ENCODE measurements around the gene PLEKHB2. TPM values are rescaled to one million over a fixed set of nuclear protein-coding genes. Genes with fewer than 3 reads are reported as not detected.
A peak's percentile ranks its signal among the peaks of the same experiment; 100 is the strongest.

Gene PLEKHB2
- total and polyA plus RNA-seq, 9 of the 15 experiments (the other 6 are each of a cell fraction or from before 2014, with no cell fraction given) = 41.3 to 71.5 (median 50.2) TPM

GRCh38 chr2:131104487-131105155, 515 bp upstream of the PLEKHB2 start (continued):
- no peak for TF ChIP-seq PTBP1 (IDR thresholded peaks at IDR 0.05; ENCODE audit: low read depth, low read length)
- TF ChIP-seq CLOCK (CRISPR knock-in tag; IDR thresholded peaks at IDR 0.05; ENCODE audit: borderline replicate concordance) = no peak
- TF ChIP-seq, protein P1, sequence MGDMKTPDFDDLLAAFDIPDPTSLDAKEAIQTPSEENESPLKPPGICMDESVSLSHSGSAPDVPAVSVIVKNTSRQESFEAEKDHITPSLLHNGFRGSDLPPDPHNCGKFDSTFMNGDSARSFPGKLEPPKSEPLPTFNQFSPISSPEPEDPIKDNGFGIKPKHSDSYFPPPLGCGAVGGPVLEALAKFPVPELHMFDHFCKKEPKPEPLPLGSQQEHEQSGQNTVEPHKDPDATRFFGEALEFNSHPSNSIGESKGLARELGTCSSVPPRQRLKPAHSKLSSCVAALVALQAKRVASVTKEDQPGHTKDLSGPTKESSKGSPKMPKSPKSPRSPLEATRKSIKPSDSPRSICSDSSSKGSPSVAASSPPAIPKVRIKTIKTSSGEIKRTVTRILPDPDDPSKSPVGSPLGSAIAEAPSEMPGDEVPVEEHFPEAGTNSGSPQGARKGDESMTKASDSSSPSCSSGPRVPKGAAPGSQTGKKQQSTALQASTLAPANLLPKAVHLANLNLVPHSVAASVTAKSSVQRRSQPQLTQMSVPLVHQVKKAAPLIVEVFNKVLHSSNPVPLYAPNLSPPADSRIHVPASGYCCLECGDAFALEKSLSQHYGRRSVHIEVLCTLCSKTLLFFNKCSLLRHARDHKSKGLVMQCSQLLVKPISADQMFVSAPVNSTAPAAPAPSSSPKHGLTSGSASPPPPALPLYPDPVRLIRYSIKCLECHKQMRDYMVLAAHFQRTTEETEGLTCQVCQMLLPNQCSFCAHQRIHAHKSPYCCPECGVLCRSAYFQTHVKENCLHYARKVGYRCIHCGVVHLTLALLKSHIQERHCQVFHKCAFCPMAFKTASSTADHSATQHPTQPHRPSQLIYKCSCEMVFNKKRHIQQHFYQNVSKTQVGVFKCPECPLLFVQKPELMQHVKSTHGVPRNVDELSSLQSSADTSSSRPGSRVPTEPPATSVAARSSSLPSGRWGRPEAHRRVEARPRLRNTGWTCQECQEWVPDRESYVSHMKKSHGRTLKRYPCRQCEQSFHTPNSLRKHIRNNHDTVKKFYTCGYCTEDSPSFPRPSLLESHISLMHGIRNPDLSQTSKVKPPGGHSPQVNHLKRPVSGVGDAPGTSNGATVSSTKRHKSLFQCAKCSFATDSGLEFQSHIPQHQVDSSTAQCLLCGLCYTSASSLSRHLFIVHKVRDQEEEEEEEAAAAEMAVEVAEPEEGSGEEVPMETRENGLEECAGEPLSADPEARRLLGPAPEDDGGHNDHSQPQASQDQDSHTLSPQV (IDR thresholded peaks at IDR 0.05) = peak; percentile 49; the same call in 1 of the 2 replicates
- TF ChIP-seq PHB2 (IDR thresholded peaks at IDR 0.05; ENCODE audit: low read depth) = no peak
- TF ChIP-seq HDAC6 (IDR thresholded peaks at IDR 0.05; ENCODE audit: low read depth, low read length) = no peak
- no peak for TF ChIP-seq KAT2B (IDR thresholded peaks at IDR 0.05; ENCODE audit: low read depth, low read length)
- TF ChIP-seq ZNF639 (CRISPR knock-in tag; conservative IDR thresholded peaks at IDR 0.05 in 1 of 2, IDR thresholded peaks at IDR 0.05 in 1 of 2) = no peak
- no peak for TF ChIP-seq ZNF551 (CRISPR knock-in tag; IDR thresholded peaks at IDR 0.05)
- TF ChIP-seq ZC3H8 (IDR thresholded peaks at IDR 0.05) = no peak
- TF ChIP-seq ATF4 (CRISPR knock-in tag; IDR thresholded peaks at IDR 0.05) = no peak
- TF ChIP-seq, protein P2, sequence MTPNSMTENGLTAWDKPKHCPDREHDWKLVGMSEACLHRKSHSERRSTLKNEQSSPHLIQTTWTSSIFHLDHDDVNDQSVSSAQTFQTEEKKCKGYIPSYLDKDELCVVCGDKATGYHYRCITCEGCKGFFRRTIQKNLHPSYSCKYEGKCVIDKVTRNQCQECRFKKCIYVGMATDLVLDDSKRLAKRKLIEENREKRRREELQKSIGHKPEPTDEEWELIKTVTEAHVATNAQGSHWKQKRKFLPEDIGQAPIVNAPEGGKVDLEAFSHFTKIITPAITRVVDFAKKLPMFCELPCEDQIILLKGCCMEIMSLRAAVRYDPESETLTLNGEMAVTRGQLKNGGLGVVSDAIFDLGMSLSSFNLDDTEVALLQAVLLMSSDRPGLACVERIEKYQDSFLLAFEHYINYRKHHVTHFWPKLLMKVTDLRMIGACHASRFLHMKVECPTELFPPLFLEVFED (CRISPR knock-in tag; conservative IDR thresholded peaks at IDR 0.05) = no peak
- TF ChIP-seq ETV1 (tag; conservative IDR thresholded peaks at IDR 0.05; ENCODE audit: low read depth) = no peak
- no peak for TF ChIP-seq THRAP3 (IDR thresholded peaks at IDR 0.05; ENCODE audit: borderline replicate concordance)
- TF ChIP-seq, protein P3, sequence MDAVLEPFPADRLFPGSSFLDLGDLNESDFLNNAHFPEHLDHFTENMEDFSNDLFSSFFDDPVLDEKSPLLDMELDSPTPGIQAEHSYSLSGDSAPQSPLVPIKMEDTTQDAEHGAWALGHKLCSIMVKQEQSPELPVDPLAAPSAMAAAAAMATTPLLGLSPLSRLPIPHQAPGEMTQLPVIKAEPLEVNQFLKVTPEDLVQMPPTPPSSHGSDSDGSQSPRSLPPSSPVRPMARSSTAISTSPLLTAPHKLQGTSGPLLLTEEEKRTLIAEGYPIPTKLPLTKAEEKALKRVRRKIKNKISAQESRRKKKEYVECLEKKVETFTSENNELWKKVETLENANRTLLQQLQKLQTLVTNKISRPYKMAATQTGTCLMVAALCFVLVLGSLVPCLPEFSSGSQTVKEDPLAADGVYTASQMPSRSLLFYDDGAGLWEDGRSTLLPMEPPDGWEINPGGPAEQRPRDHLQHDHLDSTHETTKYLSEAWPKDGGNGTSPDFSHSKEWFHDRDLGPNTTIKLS (IDR thresholded peaks at IDR 0.05; ENCODE audit: borderline replicate concordance, low read depth) = no peak
- peak; percentile 56; the same call in 1 of the 2 replicates for TF ChIP-seq HDAC2 (IDR thresholded peaks at IDR 0.05)
